Neutrophil (primary cell): Measurements from ENCODE around the gene CKMT2.
A peak's percentile ranks its signal among the peaks of the same experiment; 100 is the strongest.

Source experiments
- H3K27ac ChIP-seq: fragments of 200-600 bp; sonication (generic); 2 replicates; pipeline ENCODE4 v1.5.1; 2016; ENCODE audit warnings: mild to moderate bottlenecking, moderate library complexity
- H3K27me3 ChIP-seq: fragments of 200-600 bp; sonication (generic); 2 replicates; pipeline ENCODE4 v1.6.0; 2016; ENCODE audit warnings: mild to moderate bottlenecking
- H3K36me3 ChIP-seq: fragments of 200-600 bp; sonication (generic); 2 replicates; pipeline ENCODE4 v1.5.1; 2017
- H3K4me1 ChIP-seq, 2 experiments: fragments of 200-600 bp in 1 of 2; sonication (generic) in 1 of 2; 1 replicate in 1 of 2; 2 replicates in 1 of 2; pipeline versions ENCODE4 v1.5.1 to v1.6.1; 2013 to 2016; ENCODE audit warnings: low read depth in 1 of 2, low read length in 1 of 2, mild to moderate bottlenecking in 1 of 2, moderate library complexity in 1 of 2; ENCODE audit not compliant: control insufficient read depth in 1 of 2, insufficient read depth in 1 of 2
- H3K4me3 ChIP-seq, 2 experiments: fragments of 200-600 bp in 1 of 2; sonication (generic) in 1 of 2; 1 replicate in 1 of 2; 2 replicates in 1 of 2; pipeline ENCODE4 v1.5.1; 2013 to 2016; ENCODE audit warnings: low read depth in 1 of 2, low read length in 1 of 2, mild to moderate bottlenecking in 1 of 2, moderate library complexity in 1 of 2
- H3K9me3 ChIP-seq: fragments of 200-600 bp; sonication (generic); 2 replicates; pipeline ENCODE4 v1.5.1; 2016
- TF ChIP-seq, protein P1 (sequence below): fragments of 200-600 bp; sonication (generic); IDR thresholded peaks from 2 replicates; pipeline ENCODE4 v1.5.1; 2016; ENCODE audit warnings: antibody characterized with exemption

The CKMT2 gene

DNA sequence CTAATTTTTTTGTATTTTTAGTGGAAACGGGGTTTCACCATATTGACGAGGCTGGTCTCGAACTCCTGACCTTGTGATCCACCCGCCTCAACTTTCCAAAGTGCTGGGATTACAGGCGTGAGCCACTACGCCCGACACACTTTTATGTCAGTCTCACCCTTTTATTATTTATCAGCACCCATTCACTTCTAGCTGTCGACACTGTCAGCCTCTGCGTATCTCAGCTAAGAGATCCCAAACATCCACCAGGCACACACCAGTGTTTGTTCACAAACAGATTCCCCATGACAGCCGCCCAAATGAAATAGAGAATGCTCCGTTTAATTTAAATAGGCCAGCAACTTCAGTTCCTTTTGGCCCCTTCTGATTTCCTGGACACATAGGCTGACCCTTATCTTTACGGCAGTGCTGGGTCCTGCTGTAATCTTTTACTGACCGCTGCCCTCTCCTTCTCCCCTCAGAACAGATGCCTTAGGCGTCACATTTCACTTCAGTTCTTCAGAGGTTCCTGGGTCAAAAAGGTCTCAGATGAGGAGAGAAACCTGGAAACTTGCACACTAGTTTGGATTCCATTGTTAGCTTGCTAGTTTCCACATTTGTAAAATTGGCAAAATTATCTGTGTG, 43.1 kb upstream of the CKMT2 start:
- Histone ChIP-seq H3K4me3 (no peak overlapping the region), H3K27me3 (peaks cover 14% of the 10 kb centered on the region)

DNA sequence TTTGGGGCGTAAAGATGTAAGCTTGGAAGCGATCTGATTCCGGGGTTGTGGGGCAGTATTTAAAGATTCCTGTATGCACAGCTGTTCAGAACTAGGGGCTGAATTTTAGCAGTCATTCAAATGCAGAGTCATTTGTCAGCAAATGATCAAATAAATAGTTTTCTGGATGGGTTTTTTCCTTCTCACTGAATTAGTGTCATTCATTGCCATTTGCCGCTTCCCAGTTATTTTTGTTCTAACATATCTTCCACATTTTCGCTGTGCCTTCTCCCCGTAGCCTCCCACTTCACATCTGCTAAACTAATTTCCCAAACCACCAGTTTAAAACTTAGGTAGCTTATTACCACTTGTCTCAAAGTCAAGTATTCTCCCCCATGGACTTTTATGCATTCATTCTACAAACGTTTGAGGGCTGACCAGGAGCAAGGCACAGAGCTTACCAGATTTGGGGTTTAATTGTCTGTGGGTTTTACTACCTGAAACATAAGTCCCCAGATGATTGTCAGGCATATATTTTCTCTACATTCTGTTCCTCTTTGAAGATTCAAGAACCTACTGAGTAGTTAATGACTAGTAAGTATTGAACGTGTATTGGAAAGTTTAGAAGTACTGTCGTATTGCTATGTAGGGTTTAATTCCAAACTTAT, 41.3 kb upstream of the CKMT2 start:
- Histone ChIP-seq H3K27ac (no peak overlapping the region), H3K27me3 (peaks cover 32% of the 10 kb centered on the region), H3K9me3 (no peaks in the 10 kb centered on the region), H3K4me1 (peaks cover 4 to 5% of the 10 kb centered on the region in 2 experiments), H3K4me3 (no peak overlapping the region), H3K36me3 (no peaks in the 10 kb centered on the region)
- TF ChIP-seq, protein P1, sequence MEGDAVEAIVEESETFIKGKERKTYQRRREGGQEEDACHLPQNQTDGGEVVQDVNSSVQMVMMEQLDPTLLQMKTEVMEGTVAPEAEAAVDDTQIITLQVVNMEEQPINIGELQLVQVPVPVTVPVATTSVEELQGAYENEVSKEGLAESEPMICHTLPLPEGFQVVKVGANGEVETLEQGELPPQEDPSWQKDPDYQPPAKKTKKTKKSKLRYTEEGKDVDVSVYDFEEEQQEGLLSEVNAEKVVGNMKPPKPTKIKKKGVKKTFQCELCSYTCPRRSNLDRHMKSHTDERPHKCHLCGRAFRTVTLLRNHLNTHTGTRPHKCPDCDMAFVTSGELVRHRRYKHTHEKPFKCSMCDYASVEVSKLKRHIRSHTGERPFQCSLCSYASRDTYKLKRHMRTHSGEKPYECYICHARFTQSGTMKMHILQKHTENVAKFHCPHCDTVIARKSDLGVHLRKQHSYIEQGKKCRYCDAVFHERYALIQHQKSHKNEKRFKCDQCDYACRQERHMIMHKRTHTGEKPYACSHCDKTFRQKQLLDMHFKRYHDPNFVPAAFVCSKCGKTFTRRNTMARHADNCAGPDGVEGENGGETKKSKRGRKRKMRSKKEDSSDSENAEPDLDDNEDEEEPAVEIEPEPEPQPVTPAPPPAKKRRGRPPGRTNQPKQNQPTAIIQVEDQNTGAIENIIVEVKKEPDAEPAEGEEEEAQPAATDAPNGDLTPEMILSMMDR = no peak

More for the DNA sequence above, 43.1 kb upstream of the CKMT2 start:
- TF ChIP-seq, protein P1 = no peak
- no peaks in the 10 kb centered on the region for H3K9me3 ChIP-seq
- H3K36me3 ChIP-seq = no peaks in the 10 kb centered on the region
- H3K27ac ChIP-seq = no peak overlapping the region
- H3K4me1 ChIP-seq = peaks cover 1 to 3% of the 10 kb centered on the region in 2 experiments

DNA sequence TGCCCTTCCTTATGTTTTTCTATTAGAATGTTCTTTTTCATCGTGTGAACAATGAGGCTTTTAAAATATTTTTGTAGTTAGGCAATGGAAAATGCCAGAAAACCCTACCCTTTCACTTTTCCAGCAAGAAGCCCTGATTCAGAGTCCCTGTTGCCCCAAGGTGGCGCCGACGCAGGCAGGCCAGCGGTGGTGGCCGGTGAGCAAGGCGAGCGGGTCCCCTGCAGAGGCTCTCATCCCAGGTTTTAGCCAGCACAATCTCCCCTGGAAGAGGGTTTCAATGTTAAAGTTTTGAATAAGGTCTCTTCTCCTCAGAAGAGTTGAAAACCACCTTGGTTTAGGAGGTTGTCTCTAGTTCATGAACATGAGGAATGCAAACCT, 40.8 kb upstream of the CKMT2 start:
- no peak overlapping the region for H3K27ac ChIP-seq
- peaks cover 4 to 5% of the 10 kb centered on the region in 2 experiments for H3K4me1 ChIP-seq
- no peaks in the 10 kb centered on the region for H3K36me3 ChIP-seq
- H3K27me3 ChIP-seq = peaks cover 32% of the 10 kb centered on the region
- H3K4me3 ChIP-seq = no peak overlapping the region
- H3K9me3 ChIP-seq = no peaks in the 10 kb centered on the region
- TF ChIP-seq, protein P1 = no peak

DNA sequence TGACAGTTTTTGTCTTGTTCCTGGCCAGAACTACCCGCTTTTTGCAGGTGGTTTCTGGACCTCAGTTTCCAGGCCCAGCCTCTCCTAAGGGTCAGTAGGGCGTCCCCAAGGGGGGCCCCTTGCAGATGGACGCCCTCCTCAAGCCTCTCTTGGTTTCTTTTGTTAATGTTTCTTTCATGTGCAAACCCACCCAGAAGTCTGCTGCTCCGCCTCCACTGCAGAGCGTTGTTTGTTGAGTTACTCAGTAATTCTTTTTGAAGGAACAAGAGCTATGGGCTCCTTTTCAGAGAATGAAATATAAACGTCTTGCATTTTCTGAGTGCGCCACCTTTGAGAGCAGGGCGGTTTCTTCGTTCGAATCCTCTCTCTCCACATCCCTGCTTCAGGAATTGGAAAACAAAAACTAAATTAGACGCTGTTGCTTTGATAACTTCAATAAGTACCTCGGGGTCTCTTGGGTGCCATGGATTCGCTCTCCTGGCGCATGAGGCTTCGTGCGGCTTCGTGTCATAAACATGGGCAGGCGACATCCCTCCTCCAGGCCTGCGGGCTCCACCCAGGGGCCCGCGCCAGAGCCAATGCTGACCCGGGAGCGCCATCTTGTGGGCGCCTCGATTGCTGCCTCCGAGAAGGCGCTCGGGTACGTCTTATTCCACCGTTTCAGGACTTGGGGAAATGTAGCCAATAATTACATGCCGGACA, 38.3 kb upstream of the CKMT2 start:
- no peak overlapping the region for H3K27ac ChIP-seq

DNA sequence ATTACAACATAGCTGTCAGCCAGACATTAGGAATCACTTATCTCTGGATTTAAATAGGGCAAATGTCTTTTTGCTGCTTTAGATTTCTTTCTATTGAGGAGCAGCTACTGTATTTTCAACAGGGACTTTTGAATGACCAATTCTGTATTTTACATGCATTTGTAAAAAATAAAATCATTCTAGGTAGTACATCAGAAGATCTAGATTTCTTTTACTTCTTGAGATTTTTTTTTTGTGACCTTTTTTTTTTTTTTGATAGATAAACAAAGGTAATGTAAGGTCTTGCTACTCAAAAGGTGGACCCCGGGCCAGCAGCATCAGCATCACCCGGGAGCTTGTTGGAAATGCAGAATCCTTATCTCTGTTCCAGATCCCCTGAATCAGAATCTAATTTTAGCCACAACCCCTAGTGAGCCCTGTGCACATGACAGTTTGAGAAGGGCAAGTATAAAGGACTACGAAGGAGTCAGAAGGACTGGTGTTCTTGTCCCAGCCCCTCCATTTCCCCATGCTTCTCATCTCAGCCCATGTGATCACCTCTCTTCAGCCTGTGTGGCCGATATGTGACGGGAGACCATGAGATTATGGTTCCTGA, 37.7 kb upstream of the CKMT2 start:
- Histone ChIP-seq H3K9me3 (no peaks in the 10 kb centered on the region), H3K4me1 (peaks cover 4 to 5% of the 10 kb centered on the region in 2 experiments), H3K36me3 (no peaks in the 10 kb centered on the region), H3K27ac (no peak overlapping the region), H3K4me3 (no peak overlapping the region), H3K27me3 (peaks cover 36% of the 10 kb centered on the region)
- TF ChIP-seq, protein P1 = no peak

More for the DNA sequence above, 38.3 kb upstream of the CKMT2 start:
- H3K4me3 ChIP-seq = no peak overlapping the region
- peaks cover 36% of the 10 kb centered on the region for H3K27me3 ChIP-seq
- no peaks in the 10 kb centered on the region for H3K36me3 ChIP-seq
- no peaks in the 10 kb centered on the region for H3K9me3 ChIP-seq
- TF ChIP-seq, protein P1 = peak; percentile 44
- H3K4me1 ChIP-seq = peaks cover 4 to 5% of the 10 kb centered on the region in 2 experiments
